K562 (cell line): ENCODE measurements around the gene UPF1.

Experiments
- ETV5 ChIP-seq: sonication (generic); formaldehyde crosslinking; IDR thresholded peaks from 2 replicates; pipeline ENCODE4 v1.4.0; 2020; ENCODE audit warnings: low read depth, mild to moderate bottlenecking, missing genetic modification reagents
- RCOR1 ChIP-seq, 2 experiments: IDR thresholded peaks; 2 replicates each; pipeline ENCODE4 v1.6.1; 2012; ENCODE audit warnings: low read depth in 2 of 2, low read length in 2 of 2, borderline replicate concordance in 1 of 2, improper control_type of control experiment in 1 of 2
- ZBTB17 ChIP-seq: fragments of 450-650 bp; formaldehyde crosslinking; IDR thresholded peaks from 2 replicates; pipeline ENCODE4 v1.4.0; 2020; ENCODE audit warnings: mild to moderate bottlenecking
- ZNF175 ChIP-seq: fragments of 200-800 bp; sonication (Bioruptor generic); IDR thresholded peaks from 2 replicates; pipeline ENCODE4 v1.6.1; 2016; ENCODE audit warnings: low read depth, mild to moderate bottlenecking, missing genetic modification characterization, missing compliant biosample characterization
- TF ChIP-seq, protein P1 (sequence below), 2 experiments: fragments of 200-800 bp in 1 of 2; sonication (Bioruptor generic) in 1 of 2; sonication (generic) in 1 of 2; formaldehyde crosslinking in 1 of 2; IDR thresholded peaks in 1 of 2; conservative IDR thresholded peaks in 1 of 2; 2 replicates each; pipeline versions ENCODE4 v1.5.0 to v1.6.1; 2016 to 2020; ENCODE audit warnings: missing compliant biosample characterization in 1 of 2, missing genetic modification characterization in 1 of 2, missing genetic modification reagents in 1 of 2

DNA sequence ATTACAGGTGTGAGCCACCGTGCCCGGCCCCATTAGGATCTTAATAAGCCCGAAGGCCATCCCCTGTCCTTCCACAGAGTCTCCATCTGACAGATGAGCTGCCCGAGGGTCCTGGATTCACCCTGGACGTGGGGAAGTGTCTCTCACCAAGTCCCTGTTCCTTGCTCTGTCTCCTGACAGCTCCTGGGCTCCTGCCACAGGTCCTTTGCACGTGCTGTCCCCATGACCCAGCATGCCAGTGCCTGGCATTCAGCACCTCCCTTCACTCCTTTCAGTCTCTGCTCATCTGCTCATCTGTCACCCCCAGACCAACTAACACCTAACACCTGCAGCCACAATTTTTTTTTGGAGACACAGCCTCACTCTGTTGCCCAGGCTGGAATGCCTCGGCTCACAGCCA lies 49.7 kb downstream of the UPF1 start:
- TF ChIP-seq RCOR1 (IDR thresholded peaks at IDR 0.05; ENCODE audit: borderline replicate concordance in 1 of 2, low read depth in 2 of 2, low read length in 2 of 2) = no peak
- TF ChIP-seq, protein P1, sequence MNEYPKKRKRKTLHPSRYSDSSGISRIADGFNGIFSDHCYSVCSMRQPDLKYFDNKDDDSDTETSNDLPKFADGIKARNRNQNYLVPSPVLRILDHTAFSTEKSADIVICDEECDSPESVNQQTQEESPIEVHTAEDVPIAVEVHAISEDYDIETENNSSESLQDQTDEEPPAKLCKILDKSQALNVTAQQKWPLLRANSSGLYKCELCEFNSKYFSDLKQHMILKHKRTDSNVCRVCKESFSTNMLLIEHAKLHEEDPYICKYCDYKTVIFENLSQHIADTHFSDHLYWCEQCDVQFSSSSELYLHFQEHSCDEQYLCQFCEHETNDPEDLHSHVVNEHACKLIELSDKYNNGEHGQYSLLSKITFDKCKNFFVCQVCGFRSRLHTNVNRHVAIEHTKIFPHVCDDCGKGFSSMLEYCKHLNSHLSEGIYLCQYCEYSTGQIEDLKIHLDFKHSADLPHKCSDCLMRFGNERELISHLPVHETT (CRISPR knock-in tag; conservative IDR thresholded peaks at IDR 0.05 in 1 of 2, IDR thresholded peaks at IDR 0.05 in 1 of 2) = no peak
- no peak for TF ChIP-seq ETV5
- TF ChIP-seq ZNF175 (CRISPR knock-in tag) = no peak
- TF ChIP-seq ZBTB17 (CRISPR knock-in tag) = no peak
